Measurements from ENCODE around the gene GP2. TPM values are rescaled to one million over a fixed set of nuclear protein-coding genes. Genes with fewer than 3 reads are reported as not detected.

Gene GP2
- total RNA-seq, 2 experiments from 2014 or later, result not detected

DNA sequence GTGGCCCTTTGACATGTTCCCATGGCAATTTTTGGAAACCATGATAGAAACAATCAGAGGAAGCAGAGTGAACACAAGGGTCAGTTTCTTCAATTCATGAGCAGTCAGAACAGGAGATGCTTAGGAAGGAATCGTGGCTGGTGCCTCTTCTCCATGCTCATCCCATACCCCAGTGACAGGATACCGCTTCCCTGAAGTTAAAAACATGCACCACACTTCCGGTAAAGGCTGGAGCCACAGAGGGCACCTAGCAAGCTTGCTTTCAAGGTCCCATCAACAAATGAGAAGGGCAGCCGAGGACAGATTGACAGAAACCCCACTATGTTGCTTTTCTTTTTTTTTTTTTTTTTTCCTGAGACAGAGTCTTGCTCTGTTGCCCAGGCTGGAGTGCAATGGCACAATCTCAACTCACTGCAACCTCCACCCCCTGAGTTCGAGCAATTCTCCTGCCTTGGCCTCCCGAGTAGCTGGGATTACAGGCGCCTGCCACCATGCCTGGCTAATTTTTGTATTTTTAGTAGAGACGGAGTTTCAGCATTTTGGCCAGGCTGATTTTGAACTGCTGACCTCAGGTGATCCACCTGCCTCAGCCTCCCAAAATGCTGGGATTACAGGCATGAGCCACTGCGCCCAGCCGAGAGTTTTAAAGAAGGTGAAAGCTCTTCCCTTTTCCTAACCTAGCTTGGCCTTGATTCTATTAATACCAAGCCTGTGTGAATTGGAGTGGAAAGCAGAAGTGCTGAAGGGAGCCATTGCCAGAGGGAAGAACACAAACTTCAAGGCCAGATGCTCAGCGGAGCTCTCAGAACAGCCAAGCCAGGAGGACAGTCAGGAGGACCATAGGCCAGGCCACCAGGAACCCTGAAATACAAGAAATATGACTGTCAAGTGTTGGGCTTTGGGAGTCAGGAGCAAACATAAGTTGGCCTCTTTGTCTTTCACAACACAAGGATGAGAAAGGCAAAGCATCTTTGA, 16.6 kb downstream of the GP2 start:
- TF ChIP-seq, protein P1, sequence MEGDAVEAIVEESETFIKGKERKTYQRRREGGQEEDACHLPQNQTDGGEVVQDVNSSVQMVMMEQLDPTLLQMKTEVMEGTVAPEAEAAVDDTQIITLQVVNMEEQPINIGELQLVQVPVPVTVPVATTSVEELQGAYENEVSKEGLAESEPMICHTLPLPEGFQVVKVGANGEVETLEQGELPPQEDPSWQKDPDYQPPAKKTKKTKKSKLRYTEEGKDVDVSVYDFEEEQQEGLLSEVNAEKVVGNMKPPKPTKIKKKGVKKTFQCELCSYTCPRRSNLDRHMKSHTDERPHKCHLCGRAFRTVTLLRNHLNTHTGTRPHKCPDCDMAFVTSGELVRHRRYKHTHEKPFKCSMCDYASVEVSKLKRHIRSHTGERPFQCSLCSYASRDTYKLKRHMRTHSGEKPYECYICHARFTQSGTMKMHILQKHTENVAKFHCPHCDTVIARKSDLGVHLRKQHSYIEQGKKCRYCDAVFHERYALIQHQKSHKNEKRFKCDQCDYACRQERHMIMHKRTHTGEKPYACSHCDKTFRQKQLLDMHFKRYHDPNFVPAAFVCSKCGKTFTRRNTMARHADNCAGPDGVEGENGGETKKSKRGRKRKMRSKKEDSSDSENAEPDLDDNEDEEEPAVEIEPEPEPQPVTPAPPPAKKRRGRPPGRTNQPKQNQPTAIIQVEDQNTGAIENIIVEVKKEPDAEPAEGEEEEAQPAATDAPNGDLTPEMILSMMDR (IDR thresholded peaks at IDR 0.05), result no peak
- H3K9me3 Mint-ChIP-seq, result no peaks in the 10 kb centered on the region
- H3K27ac Mint-ChIP-seq, result no peak overlapping the region
- intact Hi-C loops (cut with DNase I, micrococcal nuclease), result no loop called here
- CTCF ChIA-PET, result no interaction called here
- Histone ChIP-seq H3K9me3 (ENCODE audit: control insufficient read depth in 1 of 2, insufficient read depth in 1 of 2, low read length in 2 of 2) (no peaks in the 10 kb centered on the region), H3K27ac (ENCODE audit: low read depth in 1 of 2, low read length in 2 of 2) (no peak overlapping the region), H3K36me3 (ENCODE audit: insufficient read depth, low read length) (no peaks in the 10 kb centered on the region), H3K4me3 (ENCODE audit: low read length) (no peak overlapping the region), H3K27me3 (ENCODE audit: control insufficient read depth in 1 of 2, insufficient read depth in 2 of 2, low read length in 2 of 2) (no peaks in the 10 kb centered on the region), H3K4me1 (ENCODE audit: insufficient read depth, low read length) (no peaks in the 10 kb centered on the region)
- DNase-seq (no peak), ATAC-seq (ENCODE audit: poor library complexity) (no peak)
- H3K4me1 Mint-ChIP-seq (ENCODE audit: low read depth), result no peaks in the 10 kb centered on the region
- POLR2A ChIA-PET, result no interaction called here
- no peak overlapping the region for H3K4me3 Mint-ChIP-seq
- no peaks in the 10 kb centered on the region for H3K36me3 Mint-ChIP-seq (ENCODE audit: low read depth)
- peaks cover 8% of the 10 kb centered on the region for H3K27me3 Mint-ChIP-seq

DNA sequence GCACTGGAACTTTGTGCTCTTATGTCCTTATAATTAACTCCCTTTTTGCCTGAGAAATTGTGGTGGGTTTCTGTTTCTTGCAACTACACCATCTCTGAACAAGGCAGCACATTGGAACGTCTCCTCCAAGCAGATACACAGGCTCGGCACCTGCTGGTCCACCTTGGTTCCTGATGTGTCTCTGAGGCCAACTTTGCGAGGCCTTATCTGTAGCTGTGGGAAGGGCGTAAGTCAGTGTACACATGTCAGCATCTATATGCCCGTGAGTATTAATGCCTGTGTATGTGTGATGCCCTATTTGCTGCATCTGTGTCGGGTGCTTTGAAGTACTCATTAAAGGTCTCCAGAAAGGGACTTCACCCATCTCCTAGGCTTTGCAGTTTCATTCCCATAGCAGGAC, 17.5 kb downstream of the GP2 start:
- H3K4me1 ChIP-seq (ENCODE audit: insufficient read depth, low read length), result no peaks in the 10 kb centered on the region
- DNase-seq, result no peak

DNA sequence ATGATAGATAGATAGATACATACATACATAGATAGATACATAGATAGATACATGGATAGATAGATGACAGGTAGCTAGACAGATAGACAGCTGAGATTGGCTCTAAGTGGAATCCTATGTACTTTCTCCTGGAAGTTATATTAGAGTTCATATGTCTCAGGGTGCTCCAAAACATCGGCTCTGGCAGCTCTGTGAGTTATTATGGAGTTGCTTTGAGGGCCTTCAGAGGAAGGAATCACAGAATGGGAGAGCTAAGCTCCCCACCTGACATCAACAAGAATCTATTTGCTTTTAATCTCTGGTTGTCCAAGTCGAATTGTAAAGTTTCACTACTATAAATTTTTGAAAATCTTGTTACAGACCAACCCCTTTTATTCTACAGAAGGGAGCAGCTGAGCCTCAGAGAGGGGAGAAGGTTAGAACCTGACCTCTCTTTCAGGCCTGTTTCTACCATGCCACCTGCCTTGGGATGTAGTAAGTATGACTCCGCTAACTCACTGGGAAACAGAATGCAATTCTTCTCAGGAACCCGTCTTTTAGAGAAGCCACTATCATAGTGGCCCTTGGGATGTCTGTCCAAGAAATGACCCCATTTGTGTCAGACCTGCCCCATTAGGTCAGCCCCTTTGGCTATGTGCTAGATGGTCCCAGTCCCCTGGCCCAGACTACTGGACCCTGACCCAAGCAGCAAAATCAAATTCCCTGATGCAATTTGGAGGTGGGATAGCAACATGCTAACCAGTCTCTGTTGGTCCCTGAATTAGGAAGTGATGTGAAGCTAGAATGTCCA, 18.3 kb downstream of the GP2 start:
- TF ChIP-seq, protein P1 (IDR thresholded peaks at IDR 0.05), result no peak
- H3K4me3 ChIP-seq (ENCODE audit: low read length), result no peak overlapping the region
- H3K9me3 ChIP-seq (ENCODE audit: control insufficient read depth in 1 of 2, insufficient read depth in 1 of 2, low read length in 2 of 2), result no peaks in the 10 kb centered on the region
- Mint-ChIP-seq H3K27ac (no peak overlapping the region), H3K27me3 (peaks cover 8% of the 10 kb centered on the region), H3K4me1 (ENCODE audit: low read depth) (no peaks in the 10 kb centered on the region), H3K4me3 (no peak overlapping the region), H3K9me3 (no peaks in the 10 kb centered on the region), H3K36me3 (ENCODE audit: low read depth) (no peaks in the 10 kb centered on the region)
- H3K4me1 ChIP-seq (ENCODE audit: insufficient read depth, low read length), result no peaks in the 10 kb centered on the region
- no peaks in the 10 kb centered on the region for H3K36me3 ChIP-seq (ENCODE audit: insufficient read depth, low read length)
- no peak overlapping the region for H3K27ac ChIP-seq (ENCODE audit: low read depth in 1 of 2, low read length in 2 of 2)
- ChIA-PET CTCF (no interaction called here), POLR2A (no interaction called here)
- DNase-seq, result no peak
- H3K27me3 ChIP-seq (ENCODE audit: control insufficient read depth in 1 of 2, insufficient read depth in 2 of 2, low read length in 2 of 2), result no peaks in the 10 kb centered on the region
- intact Hi-C loops (cut with DNase I, micrococcal nuclease), result no loop called here
- ATAC-seq (ENCODE audit: poor library complexity), result no peak

More for the DNA sequence above, 17.5 kb downstream of the GP2 start:
- no peak overlapping the region for H3K27ac ChIP-seq (ENCODE audit: low read depth in 1 of 2, low read length in 2 of 2)
- TF ChIP-seq, protein P1 (IDR thresholded peaks at IDR 0.05), result no peak
- H3K36me3 ChIP-seq (ENCODE audit: insufficient read depth, low read length), result no peaks in the 10 kb centered on the region
- ChIA-PET POLR2A (no interaction called here), CTCF (no interaction called here)
- Mint-ChIP-seq H3K9me3 (no peaks in the 10 kb centered on the region), H3K4me1 (ENCODE audit: low read depth) (no peaks in the 10 kb centered on the region), H3K27ac (no peak overlapping the region), H3K4me3 (no peak overlapping the region), H3K27me3 (peaks cover 8% of the 10 kb centered on the region), H3K36me3 (ENCODE audit: low read depth) (no peaks in the 10 kb centered on the region)
- no peaks in the 10 kb centered on the region for H3K9me3 ChIP-seq (ENCODE audit: control insufficient read depth in 1 of 2, insufficient read depth in 1 of 2, low read length in 2 of 2)
- no peaks in the 10 kb centered on the region for H3K27me3 ChIP-seq (ENCODE audit: control insufficient read depth in 1 of 2, insufficient read depth in 2 of 2, low read length in 2 of 2)
- H3K4me3 ChIP-seq (ENCODE audit: low read length), result no peak overlapping the region
- no peak for ATAC-seq (ENCODE audit: poor library complexity)
- intact Hi-C loops (cut with DNase I, micrococcal nuclease), result no loop called here
